DND-41 (cell line): Measurements from ENCODE around the gene TTYH3.

ENCODE experiments used
- ATAC-seq: fragments of 200-7000 bp; cut with Tn5 transposase; 3 replicates; pipeline ENCODE4 v1.9.1; 2021; ENCODE audit warnings: low read depth; ENCODE audit not compliant: insufficient read depth
- DNase-seq: peaks from one replicate; pipeline ENCODE4 v3.0.0-alpha.2; 2020
- H2AFZ ChIP-seq: 2 replicates; pipeline ENCODE4 v1.6.0; 2012; ENCODE audit warnings: low read depth, low read length
- H3K27ac ChIP-seq: 2 replicates; pipeline ENCODE4 v1.5.1; 2012; ENCODE audit warnings: low read length, inconsistent platforms
- H3K27me3 ChIP-seq: fragments of 200-600 bp; sonication (generic); 2 replicates; pipeline ENCODE4 v1.6.0; 2012; ENCODE audit warnings: low read length, mild to moderate bottlenecking, inconsistent platforms; ENCODE audit not compliant: insufficient read depth, poor library complexity
- H3K36me3 ChIP-seq: 2 replicates; pipeline ENCODE4 v1.5.1; 2012; ENCODE audit warnings: low read length, inconsistent platforms; ENCODE audit not compliant: insufficient read depth
- H3K4me1 ChIP-seq: 2 replicates; pipeline ENCODE4 v1.5.1; 2012; ENCODE audit warnings: mild to moderate bottlenecking, low read length; ENCODE audit not compliant: insufficient read depth
- H3K4me2 ChIP-seq: 2 replicates; pipeline ENCODE4 v1.6.0; 2012; ENCODE audit warnings: mild to moderate bottlenecking, moderate library complexity, low read length, inconsistent platforms; ENCODE audit not compliant: insufficient read depth
- H3K4me3 ChIP-seq, 2 experiments: fragments of 200-600 bp in 1 of 2; shearing (Covaris generic) in 1 of 2; 2 replicates each; pipeline ENCODE4 v1.5.1; 2012 to 2016; ENCODE audit warnings: inconsistent platforms in 2 of 2, low read length in 2 of 2, mild to moderate bottlenecking in 2 of 2, low read depth in 1 of 2, moderate library complexity in 1 of 2
- H3K79me2 ChIP-seq: 2 replicates; pipeline ENCODE4 v1.6.0; 2012; ENCODE audit warnings: low read length, inconsistent platforms; ENCODE audit not compliant: insufficient read depth
- H3K9ac ChIP-seq: 2 replicates; pipeline ENCODE4 v1.6.0; 2012; ENCODE audit warnings: low read depth, mild to moderate bottlenecking, inconsistent platforms, low read length, moderate library complexity
- H3K9me3 ChIP-seq: 2 replicates; pipeline ENCODE4 v1.5.1; 2012; ENCODE audit warnings: low read length, moderate library complexity, mild to moderate bottlenecking, inconsistent platforms; ENCODE audit not compliant: insufficient read depth, severe bottlenecking
- H4K20me1 ChIP-seq: 2 replicates; pipeline ENCODE4 v1.6.0; 2012; ENCODE audit warnings: low read length; ENCODE audit not compliant: insufficient read depth
- EZH2 ChIP-seq: IDR thresholded peaks from 3 replicates; pipeline ENCODE4 v1.6.1; 2012; ENCODE audit warnings: borderline replicate concordance, low read depth, mild to moderate bottlenecking, moderate library complexity, low read length, inconsistent platforms; ENCODE audit not compliant: severe bottlenecking
- TF ChIP-seq, protein P1 (sequence below): IDR thresholded peaks from 2 replicates; pipeline ENCODE4 v1.5.1; 2012; ENCODE audit warnings: borderline replicate concordance, low read length, moderate library complexity, mild to moderate bottlenecking; ENCODE audit not compliant: poor library complexity, severe bottlenecking; ENCODE audit errors: extremely low read depth

The TTYH3 gene

DNA sequence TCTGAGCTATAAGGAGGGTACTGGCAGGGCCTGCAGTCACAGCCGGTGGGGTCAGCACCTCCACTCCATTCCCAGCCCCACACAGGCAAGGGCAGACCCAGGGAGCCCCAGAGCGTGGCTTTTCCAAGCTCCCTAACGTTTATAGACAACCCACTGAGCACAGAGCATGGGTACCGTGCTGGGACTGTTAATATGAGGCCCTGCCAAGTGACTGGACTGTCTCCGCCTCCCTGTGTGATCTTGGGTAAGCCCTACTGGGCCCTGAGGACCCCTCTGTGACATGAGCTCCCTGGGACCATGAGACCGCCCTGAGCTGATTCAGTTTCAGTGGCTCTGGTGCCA lies 12.4 kb downstream of the TTYH3 start:
- H3K4me3 ChIP-seq: no peak overlapping the region
- no peak overlapping the region for H3K9ac ChIP-seq

DNA sequence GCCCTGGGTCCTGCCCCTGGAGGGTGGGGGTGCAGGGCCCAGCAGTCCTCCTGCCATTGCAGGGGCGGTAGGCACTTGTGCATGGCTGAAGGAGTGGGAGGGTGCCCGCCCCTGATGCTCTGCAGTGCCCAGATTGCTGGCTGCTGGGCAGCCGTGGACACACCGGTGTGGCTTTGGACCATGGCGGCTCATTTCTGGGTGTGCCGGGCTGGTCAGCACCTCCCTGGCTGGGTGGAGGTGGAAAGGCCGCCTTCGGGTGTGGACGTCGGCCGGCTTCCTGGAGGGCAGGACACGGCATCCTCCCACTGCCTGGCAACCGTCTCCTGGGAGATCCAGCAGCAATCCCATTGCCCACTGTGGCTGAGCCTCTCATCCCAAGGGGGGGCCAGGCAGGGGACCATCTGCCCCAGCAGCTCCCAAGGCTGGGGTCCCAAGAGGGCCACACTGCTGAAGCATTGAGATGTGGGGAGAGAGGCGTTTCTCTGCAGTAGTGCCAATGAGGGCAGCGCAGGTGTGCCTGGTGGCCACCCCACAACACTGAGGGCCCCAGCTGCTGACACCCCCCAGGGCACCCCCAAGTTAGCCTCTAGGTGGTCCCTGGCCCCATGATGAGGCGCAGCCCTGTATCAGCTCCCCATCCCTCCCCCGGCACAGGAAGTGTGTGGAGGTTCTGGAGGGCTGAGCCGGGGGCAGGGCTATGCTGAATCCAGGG lies 12.9 kb downstream of the TTYH3 start:
- Histone ChIP-seq H3K4me2 (peak overlapping the region; percentile 49), H3K79me2 (peaks cover 61% of the 10 kb centered on the region), H3K9me3 (no peaks in the 10 kb centered on the region), H2AFZ (no peak overlapping the region), H3K9ac (peak overlapping the region; percentile 12; the same call in 1 of the 2 replicates), H4K20me1 (peaks cover 88% of the 10 kb centered on the region), H3K27me3 (no peaks in the 10 kb centered on the region), H3K4me3 (0 out of 4 replicates have a peak overlapping the region, but pooled peaks of 1 of the 2 experiments have one; percentile 8), H3K36me3 (peaks cover 57% of the 10 kb centered on the region), H3K27ac (peak overlapping the region; percentile 73), H3K4me1 (peaks cover 28% of the 10 kb centered on the region)
- DNase-seq (no peak), ATAC-seq (peak; percentile 83)
- TF ChIP-seq, protein P1, sequence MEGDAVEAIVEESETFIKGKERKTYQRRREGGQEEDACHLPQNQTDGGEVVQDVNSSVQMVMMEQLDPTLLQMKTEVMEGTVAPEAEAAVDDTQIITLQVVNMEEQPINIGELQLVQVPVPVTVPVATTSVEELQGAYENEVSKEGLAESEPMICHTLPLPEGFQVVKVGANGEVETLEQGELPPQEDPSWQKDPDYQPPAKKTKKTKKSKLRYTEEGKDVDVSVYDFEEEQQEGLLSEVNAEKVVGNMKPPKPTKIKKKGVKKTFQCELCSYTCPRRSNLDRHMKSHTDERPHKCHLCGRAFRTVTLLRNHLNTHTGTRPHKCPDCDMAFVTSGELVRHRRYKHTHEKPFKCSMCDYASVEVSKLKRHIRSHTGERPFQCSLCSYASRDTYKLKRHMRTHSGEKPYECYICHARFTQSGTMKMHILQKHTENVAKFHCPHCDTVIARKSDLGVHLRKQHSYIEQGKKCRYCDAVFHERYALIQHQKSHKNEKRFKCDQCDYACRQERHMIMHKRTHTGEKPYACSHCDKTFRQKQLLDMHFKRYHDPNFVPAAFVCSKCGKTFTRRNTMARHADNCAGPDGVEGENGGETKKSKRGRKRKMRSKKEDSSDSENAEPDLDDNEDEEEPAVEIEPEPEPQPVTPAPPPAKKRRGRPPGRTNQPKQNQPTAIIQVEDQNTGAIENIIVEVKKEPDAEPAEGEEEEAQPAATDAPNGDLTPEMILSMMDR: no peak
- no peak for TF ChIP-seq EZH2

More for the DNA sequence above, 12.4 kb downstream of the TTYH3 start:
- TF ChIP-seq, protein P1: no peak
- TF ChIP-seq EZH2: no peak
- Histone ChIP-seq H3K27ac (peak overlapping the region; percentile 73), H3K4me1 (peaks cover 28% of the 10 kb centered on the region), H3K4me2 (peak overlapping the region; percentile 49), H3K27me3 (no peaks in the 10 kb centered on the region), H3K36me3 (peaks cover 57% of the 10 kb centered on the region), H3K79me2 (peaks cover 66% of the 10 kb centered on the region), H4K20me1 (peaks cover 88% of the 10 kb centered on the region), H3K9me3 (no peaks in the 10 kb centered on the region), H2AFZ (no peak overlapping the region)
- ATAC-seq (no peak), DNase-seq (no peak)

DNA sequence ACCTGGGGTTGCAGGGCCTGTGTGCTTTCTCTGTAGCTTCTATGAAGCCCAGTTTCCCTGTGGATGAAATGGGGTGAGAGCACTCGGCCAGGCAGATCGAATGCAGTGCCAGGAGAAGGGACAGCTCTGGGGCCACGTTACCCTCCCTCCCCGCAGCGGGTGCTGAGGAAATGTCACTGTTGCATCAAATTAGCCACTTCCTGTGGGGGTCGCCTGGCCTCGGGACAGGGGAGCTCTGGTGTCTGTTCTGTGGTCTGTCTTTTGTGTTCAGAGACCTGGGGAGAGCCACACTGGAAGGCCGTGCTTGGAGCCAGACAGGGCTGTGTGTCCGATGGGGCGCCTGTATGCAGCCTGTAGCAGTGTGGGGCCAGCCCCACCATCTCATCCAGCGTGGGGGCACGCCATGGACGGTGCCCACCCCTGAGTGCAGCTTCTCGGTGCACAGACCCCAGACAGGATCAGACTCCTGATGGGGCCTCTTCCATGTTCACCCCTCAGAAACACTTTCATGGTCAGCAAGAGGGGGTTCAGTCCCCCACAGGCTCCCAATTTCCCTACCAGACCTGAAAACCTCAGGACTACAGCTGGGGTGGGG lies 13.6 kb downstream of the TTYH3 start:
- H3K9me3 ChIP-seq: no peaks in the 10 kb centered on the region
- no peak overlapping the region for H2AFZ ChIP-seq
- H3K4me3 ChIP-seq: no peak overlapping the region
- peak overlapping the region; percentile 73 for H3K27ac ChIP-seq
- no peaks in the 10 kb centered on the region for H3K27me3 ChIP-seq
- peaks cover 56% of the 10 kb centered on the region for H3K36me3 ChIP-seq
- DNase-seq (peak; percentile 78), ATAC-seq (peak; percentile 86)
- H4K20me1 ChIP-seq: peaks cover 82% of the 10 kb centered on the region
- H3K9ac ChIP-seq: peak overlapping the region; percentile 12; the same call in 1 of the 2 replicates
- H3K4me2 ChIP-seq: peak overlapping the region; percentile 49
- H3K79me2 ChIP-seq: peaks cover 54% of the 10 kb centered on the region
- TF ChIP-seq EZH2: no peak
- TF ChIP-seq, protein P1: no peak
- H3K4me1 ChIP-seq: peaks cover 28% of the 10 kb centered on the region
